SJCRH30 (cell line): Measurements from ENCODE around the gene UTF1. TPM values are rescaled to one million over a fixed set of nuclear protein-coding genes. Genes with fewer than 3 reads are reported as not detected.
"Not testable (repeated sequence)": the region's sequence is repeated elsewhere in the genome, so short reads cannot be mapped to it uniquely, and the experiment has no call there.

Experiments
- DNase-seq, 2 experiments: peaks; one replicate each; pipeline ENCODE4 v3.0.0-alpha.2; 2015 to 2020
- H3K27ac ChIP-seq: fragments of 250-450 bp; sonication (Bioruptor Pico); 2 replicates; pipeline ENCODE4 v1.5.1; 2020; ENCODE audit warnings: mild to moderate bottlenecking, moderate library complexity
- H3K27me3 ChIP-seq: fragments of 250-450 bp; sonication (Bioruptor Pico); 2 replicates; pipeline ENCODE4 v1.5.1; 2020; ENCODE audit warnings: mild to moderate bottlenecking, moderate library complexity
- H3K36me3 ChIP-seq: fragments of 250-450 bp; sonication (Bioruptor Pico); 2 replicates; pipeline ENCODE4 v1.5.1; 2020; ENCODE audit warnings: mild to moderate bottlenecking, moderate library complexity
- H3K4me1 ChIP-seq: fragments of 250-450 bp; sonication (Bioruptor Pico); 2 replicates; pipeline ENCODE4 v1.5.1; 2020; ENCODE audit warnings: mild to moderate bottlenecking, moderate library complexity
- H3K4me3 ChIP-seq: fragments of 250-450 bp; sonication (Bioruptor Pico); 2 replicates; pipeline ENCODE4 v1.5.1; 2020; ENCODE audit warnings: mild to moderate bottlenecking, moderate library complexity
- H3K9me3 ChIP-seq: fragments of 250-450 bp; sonication (Bioruptor Pico); replicated peaks from 2 replicates; pipeline ENCODE4 v1.5.1; 2020; ENCODE audit warnings: mild to moderate bottlenecking, moderate library complexity
- total RNA-seq: library from RNA; depleted of rRNA; stranded (reverse); fragments of >200 nt; shearing (Covaris generic); gene quantifications from 2 replicates; pipeline ENCODE4 v1.2.3, GENCODE V29; 2014

UTF1 gene
- total RNA-seq, 1 experiment from 2014 or later: not detected

DNA sequence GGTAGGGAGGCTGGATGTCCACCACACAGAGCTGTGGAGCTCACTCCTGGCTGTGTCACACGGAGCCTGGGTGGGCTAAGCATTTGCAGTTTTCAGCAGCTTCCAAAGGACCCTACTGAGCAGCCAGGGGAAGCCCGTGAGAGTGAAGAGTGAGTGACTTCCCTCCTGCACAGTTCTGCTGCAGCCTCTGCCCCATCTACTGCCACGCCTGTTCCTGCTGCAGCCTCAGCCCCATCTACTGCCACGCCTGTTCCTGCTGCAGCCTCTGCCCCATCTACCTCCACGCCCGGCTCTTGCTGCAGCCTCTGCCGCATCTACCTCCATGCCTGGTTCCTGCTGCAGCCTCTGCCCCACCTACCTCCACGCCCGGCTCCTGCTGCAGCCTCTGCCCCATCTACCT is 34.4 kb downstream of the UTF1 start:
- Histone ChIP-seq H3K36me3 (no peaks in the 10 kb centered on the region), H3K4me1 (peaks cover 6% of the 10 kb centered on the region), H3K9me3 (no peaks in the 10 kb centered on the region), H3K27me3 (no peaks in the 10 kb centered on the region), H3K4me3 (no peak overlapping the region), H3K27ac (no peak overlapping the region)
- no peak for DNase-seq

DNA sequence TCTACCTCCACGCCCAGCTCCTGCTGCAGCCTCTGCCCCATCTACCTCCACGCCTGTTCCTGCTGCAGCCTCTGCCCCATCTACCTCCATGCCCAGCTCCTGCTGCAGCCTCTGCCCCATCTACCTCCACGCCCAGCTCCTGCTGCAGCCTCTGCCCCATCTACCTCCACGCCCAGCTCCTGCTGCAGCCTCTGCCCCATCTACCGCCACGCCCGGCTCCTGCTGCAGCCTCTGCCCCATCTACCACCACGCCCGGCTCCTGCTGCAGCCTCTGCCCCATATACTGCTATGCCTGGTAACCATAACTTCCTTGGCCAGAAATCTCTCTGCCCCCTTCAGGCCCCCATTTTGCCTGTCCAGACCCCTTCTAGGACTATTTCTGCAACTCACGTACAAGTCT is 35.0 kb downstream of the UTF1 start:
- not testable (repeated sequence) for H3K9me3 ChIP-seq, H3K27me3 ChIP-seq, H3K4me1 ChIP-seq, H3K4me3 ChIP-seq, H3K36me3 ChIP-seq, H3K27ac ChIP-seq, DNase-seq

GRCh38 chr10:133266056-133266795 is 36.2 kb downstream of the UTF1 start:
- Histone ChIP-seq H3K4me3 (no peak overlapping the region), H3K27ac (no peak overlapping the region), H3K36me3 (no peaks in the 10 kb centered on the region), H3K4me1 (no peaks in the 10 kb centered on the region), H3K9me3 (no peaks in the 10 kb centered on the region), H3K27me3 (no peaks in the 10 kb centered on the region)
- no peak for DNase-seq

DNA sequence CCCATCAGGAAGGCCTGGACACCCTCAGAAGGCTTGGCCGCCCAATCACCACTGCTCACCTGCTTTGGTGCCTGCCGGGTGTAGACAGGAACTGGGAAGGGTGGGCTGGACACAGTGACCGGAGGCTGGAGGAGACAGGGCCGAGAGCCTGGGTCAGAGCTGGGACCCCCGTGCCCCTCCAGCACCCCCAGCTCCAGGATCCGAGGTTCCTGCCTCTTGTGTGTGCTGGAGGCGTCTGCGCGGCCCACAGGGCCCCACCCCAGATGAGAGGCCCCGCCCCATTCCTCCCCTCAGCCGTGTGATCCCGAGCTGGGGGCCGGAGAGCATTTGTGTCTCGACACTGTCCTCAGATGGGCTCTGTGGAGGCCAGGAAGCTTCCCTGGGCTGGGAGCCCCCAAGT is 37.3 kb downstream of the UTF1 start:
- DNase-seq: no peak
- Histone ChIP-seq H3K4me1 (no peaks in the 10 kb centered on the region), H3K4me3 (no peak overlapping the region), H3K27me3 (no peaks in the 10 kb centered on the region), H3K9me3 (no peaks in the 10 kb centered on the region), H3K27ac (no peak overlapping the region), H3K36me3 (no peaks in the 10 kb centered on the region)

DNA sequence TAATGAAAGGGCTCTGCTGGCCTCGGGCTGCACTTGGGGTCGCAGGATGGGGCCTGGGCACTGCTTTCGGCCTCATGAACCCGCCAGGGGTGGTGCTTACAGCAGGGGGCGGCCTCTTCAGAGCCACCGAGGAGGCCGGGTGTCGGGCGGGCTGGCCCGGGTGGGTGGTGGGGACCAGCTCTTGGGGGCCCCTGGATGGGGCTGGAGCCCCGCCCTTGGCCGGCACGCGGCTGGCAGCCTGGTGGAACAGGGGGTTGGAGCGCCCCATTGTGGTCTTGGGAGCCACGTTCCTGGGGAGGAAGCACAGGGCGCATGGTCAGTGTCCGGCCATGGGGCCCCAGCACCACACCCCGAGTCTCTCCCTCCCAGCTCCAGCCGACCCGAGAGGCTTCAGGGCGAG is 37.8 kb downstream of the UTF1 start:
- H3K27me3 ChIP-seq: no peaks in the 10 kb centered on the region
- H3K4me3 ChIP-seq: no peak overlapping the region
- H3K36me3 ChIP-seq: no peaks in the 10 kb centered on the region
- no peak overlapping the region for H3K27ac ChIP-seq
- H3K4me1 ChIP-seq: no peaks in the 10 kb centered on the region
- DNase-seq: no peak
- H3K9me3 ChIP-seq: no peaks in the 10 kb centered on the region

DNA sequence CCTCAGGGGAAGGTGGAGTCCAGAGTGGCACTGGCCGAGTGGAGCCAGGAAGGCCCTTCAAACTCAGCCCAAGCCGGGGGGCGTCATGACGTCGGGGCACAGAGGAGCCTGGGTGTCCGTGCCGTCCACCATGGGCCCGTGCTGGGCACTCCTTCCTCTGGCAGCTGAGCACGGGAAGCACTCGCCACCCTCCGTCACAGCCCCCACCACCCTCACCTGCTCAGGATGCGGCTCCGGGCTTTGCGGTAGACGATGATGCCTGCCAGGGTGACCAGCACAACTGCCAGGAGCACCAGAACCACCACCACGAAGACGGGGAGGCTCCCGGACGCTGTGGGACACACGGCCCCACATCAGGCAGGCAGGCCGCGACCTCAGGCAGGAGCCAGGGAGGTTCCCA is 38.5 kb downstream of the UTF1 start:
- no peak for DNase-seq
- Histone ChIP-seq H3K27ac (no peak overlapping the region), H3K4me3 (no peak overlapping the region), H3K9me3 (no peaks in the 10 kb centered on the region), H3K4me1 (no peaks in the 10 kb centered on the region), H3K27me3 (no peaks in the 10 kb centered on the region), H3K36me3 (no peaks in the 10 kb centered on the region)

GRCh38 chr10:133269367-133269766 is 39.4 kb downstream of the UTF1 start:
- Histone ChIP-seq H3K4me3 (no peak overlapping the region), H3K4me1 (no peaks in the 10 kb centered on the region), H3K36me3 (no peaks in the 10 kb centered on the region), H3K27me3 (no peaks in the 10 kb centered on the region), H3K27ac (no peak overlapping the region), H3K9me3 (no peaks in the 10 kb centered on the region)
- no peak for DNase-seq

- Histone ChIP-seq H3K9me3 (no peaks in the 10 kb centered on the region), H3K4me3 (no peak overlapping the region), H3K27me3 (no peaks in the 10 kb centered on the region), H3K36me3 (no peaks in the 10 kb centered on the region), H3K4me1 (no peaks in the 10 kb centered on the region), H3K27ac (no peak overlapping the region)
- no peak for DNase-seq
These were observed 40.2 kb downstream of the UTF1 start for GRCh38 chr10:133270204-133270603.

GRCh38 chr10:133270773-133271297 is 40.8 kb downstream of the UTF1 start:
- H3K4me1 ChIP-seq: no peaks in the 10 kb centered on the region
- no peak overlapping the region for H3K4me3 ChIP-seq
- no peaks in the 10 kb centered on the region for H3K9me3 ChIP-seq
- no peaks in the 10 kb centered on the region for H3K27me3 ChIP-seq
- no peak overlapping the region for H3K27ac ChIP-seq
- no peak for DNase-seq
- H3K36me3 ChIP-seq: no peaks in the 10 kb centered on the region

DNA sequence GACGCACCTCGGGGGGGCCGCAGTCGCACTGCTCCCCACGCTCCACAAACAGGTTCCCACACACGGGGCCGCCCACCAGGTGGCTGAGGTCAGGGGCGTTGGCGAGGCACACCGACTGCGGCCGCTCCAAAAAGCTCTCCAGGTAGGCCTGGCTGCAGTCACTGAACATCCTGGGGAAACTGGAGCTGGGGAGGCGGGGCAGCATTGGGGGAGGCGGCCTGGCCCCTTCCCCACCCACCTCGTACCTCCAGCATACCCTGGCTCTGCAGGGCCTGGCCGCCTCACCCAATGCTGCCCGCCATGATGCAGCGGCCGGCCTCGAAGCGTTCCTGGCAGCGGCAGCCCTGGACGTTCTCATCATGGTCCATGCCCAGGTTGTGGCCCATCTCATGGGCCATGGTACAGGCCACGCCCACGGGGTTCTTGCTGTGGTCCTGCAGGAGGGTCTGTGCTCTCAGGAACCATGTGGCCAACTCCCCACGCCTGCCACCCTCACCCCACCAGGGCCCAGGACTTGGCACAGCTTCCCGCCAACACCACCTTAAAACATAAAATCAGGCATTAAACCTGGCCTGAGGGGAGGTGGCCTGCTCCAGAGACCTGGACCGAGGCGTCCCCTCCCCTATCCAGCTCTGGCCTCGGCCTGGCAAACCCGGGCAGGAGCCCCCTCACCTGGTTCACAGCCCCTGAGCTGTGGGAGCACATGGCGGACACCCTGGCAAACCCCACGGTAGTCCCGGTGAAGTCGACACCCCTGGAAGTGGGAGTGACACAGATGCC is 41.7 kb downstream of the UTF1 start:
- no peaks in the 10 kb centered on the region for H3K4me1 ChIP-seq
- H3K36me3 ChIP-seq: no peaks in the 10 kb centered on the region
- no peak for DNase-seq
- H3K27ac ChIP-seq: no peak overlapping the region
- no peak overlapping the region for H3K4me3 ChIP-seq
- H3K9me3 ChIP-seq: no peaks in the 10 kb centered on the region
- no peaks in the 10 kb centered on the region for H3K27me3 ChIP-seq

DNA sequence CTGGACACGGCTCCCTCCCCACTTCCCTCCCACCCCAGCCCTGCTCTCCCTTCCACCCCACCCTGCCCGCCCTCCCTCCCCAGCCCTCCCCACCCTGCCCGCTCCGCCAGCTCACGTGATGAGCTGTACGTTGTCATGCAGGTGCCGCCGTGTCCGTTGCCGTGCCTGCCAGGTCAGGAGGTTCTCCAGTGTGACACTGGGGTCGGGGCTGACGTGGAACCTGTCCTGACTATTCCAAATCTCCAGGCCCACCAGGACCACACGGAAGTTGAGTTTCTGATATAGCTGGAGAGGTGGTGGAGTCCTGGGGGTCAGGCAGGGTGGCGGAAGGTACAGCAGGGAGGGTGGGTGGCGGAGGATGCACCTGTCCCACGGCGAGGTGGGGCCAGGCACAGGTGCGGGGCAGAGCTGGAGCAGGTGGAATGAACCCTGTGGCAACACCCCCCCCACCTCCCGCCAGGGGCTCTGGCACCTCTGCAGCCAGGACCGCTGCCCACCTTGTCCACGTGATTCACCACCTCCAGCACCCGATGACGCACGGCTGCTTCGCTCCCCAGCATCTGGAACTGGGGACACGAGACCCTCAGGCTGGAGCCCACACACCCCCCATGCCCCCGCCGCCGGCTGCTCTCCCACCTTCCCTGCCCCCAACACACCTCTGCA is 42.4 kb downstream of the UTF1 start:
- H3K27ac ChIP-seq: no peak overlapping the region
- H3K27me3 ChIP-seq: no peaks in the 10 kb centered on the region
- H3K9me3 ChIP-seq: no peaks in the 10 kb centered on the region
- H3K4me3 ChIP-seq: no peak overlapping the region
- no peaks in the 10 kb centered on the region for H3K4me1 ChIP-seq
- H3K36me3 ChIP-seq: no peaks in the 10 kb centered on the region
- DNase-seq: no peak

GRCh38 chr10:133272964-133273420 is 43.0 kb downstream of the UTF1 start:
- Histone ChIP-seq H3K4me3 (no peak overlapping the region), H3K27me3 (no peaks in the 10 kb centered on the region)

DNA sequence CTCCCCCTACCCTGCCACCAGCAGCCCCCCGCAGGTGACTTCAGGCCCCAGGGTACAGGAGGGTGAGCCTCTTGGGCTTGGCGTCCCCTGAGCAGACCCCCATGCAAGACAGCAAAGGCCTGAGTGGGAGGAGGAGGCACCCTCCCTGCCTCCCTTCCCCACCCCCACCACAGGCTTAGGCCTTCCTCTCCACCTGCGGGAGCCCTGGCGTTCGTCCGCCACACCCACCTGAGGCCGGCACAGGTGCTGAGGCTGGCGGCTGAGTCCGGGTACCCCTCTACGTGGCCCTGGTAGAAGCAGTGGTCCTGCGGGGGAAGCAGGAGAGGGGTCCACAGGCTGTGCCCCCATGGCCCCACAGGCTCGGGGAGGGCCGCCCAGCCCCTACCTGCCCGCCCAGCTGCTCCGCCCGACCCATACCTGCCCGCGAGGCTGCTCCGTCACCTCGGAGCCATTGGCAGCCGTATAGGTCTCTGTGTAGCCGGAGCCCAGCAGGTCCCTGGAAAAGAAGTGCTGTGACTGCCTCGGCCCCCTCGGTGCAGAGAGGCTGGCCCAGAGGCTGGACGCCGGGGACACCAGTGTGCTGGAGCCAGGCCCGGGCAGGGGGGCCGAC is 43.6 kb downstream of the UTF1 start:
- DNase-seq: no peak
- Histone ChIP-seq H3K27ac (no peak overlapping the region), H3K9me3 (no peaks in the 10 kb centered on the region), H3K36me3 (no peaks in the 10 kb centered on the region), H3K4me3 (no peak overlapping the region), H3K4me1 (no peaks in the 10 kb centered on the region), H3K27me3 (no peaks in the 10 kb centered on the region)

More at GRCh38 chr10:133272964-133273420, 43.0 kb downstream of the UTF1 start:
- DNase-seq: no peak
- no peak overlapping the region for H3K27ac ChIP-seq
- no peaks in the 10 kb centered on the region for H3K36me3 ChIP-seq
- no peaks in the 10 kb centered on the region for H3K4me1 ChIP-seq
- H3K9me3 ChIP-seq: no peaks in the 10 kb centered on the region

GRCh38 chr10:133274751-133275683 is 45.0 kb downstream of the UTF1 start:
- Histone ChIP-seq H3K4me3 (no peak overlapping the region), H3K9me3 (no peaks in the 10 kb centered on the region), H3K27me3 (no peaks in the 10 kb centered on the region), H3K27ac (no peak overlapping the region), H3K4me1 (no peaks in the 10 kb centered on the region), H3K36me3 (no peaks in the 10 kb centered on the region)
- peak; percentile 49 to 59 for DNase-seq
